ENCODE data around the gene ETS2.
"Not testable (repeated sequence)": the region's sequence is repeated elsewhere in the genome, so short reads cannot be mapped to it uniquely, and the experiment has no call there.

Gene ETS2

DNA sequence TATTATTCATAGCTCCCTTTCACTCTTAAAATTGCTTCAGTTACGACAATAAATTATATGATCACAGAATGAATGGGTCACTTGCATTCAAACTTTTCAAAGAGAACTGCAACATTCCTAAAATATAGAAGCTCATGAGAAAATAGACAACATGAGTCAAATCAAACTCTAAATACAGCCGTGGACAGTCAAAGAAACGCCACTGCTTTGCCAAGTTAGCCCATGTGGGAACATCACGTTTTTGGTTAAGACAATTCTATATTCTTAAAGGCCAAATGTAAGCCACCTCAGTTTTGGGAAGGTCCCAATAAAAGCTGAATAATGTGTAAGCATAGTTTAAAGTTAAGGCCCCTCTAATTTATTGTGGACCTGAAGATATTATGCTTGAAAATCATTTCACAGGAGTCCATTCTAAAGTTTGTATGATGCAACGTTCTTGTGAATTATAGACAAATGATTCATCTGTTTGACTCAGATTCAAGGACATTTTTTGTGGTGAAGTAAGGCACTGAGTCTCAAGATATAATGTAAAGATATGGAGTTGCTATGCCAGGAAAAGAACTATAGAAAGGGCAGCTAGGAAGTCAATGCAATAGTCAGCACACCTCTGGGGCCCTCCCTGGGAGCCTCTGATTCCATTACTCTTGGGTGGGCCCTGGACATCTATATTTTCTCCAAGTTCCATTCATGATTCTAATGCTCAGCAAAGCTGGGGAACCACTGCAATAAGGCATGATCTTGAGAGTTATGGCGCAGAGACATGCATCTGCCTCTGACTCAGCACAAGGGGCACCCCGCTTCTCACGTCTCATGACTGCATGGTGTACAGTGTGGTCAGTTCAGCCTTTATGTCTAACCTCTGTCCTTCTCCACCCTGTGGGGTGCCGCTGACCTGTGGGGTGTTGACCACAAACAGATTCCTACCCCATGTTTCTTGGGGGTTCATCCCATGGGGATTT, 33.9 kb downstream of the ETS2 start:
- peak; percentile 33 for DNase-seq

DNA sequence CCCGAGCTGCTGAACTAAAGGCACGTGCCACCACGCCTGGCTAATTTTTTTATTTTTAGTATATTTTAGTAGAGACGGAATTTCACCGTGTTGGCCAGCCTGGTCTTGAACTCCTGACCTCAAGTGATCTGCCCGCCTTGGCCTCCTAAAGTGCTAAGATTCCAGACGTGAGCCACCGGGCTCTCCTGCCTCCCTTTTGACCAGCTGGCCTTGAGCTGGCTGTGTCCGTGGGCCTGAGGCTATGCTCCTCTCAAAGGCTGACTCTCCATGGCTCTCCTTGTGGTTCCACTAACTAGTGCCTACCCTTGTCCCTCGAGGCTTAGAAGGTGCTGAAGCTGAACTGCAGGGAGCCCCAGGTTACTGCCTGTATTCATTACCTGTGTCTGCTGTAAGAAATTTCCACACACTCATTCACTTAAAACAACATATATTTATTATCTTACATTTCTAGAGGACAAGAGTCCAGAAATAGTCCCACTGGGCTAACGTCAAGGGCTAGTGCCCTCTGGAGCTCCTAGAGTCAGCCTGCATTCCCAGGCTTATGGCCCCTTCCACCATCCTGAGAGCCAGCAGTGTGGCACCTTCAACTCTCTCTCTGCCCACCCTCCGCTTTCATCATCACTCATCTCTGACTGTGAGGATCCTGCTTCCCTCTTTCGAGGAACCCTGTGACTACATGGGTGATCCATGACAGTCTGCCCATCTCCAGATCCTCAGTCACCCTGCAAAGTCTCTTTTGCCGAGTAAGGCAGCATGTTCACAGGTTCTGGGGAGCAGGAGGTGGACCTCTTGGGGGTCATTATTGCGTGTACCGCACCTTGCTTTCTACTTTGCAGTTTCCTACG, 34.9 kb downstream of the ETS2 start:
- DNase-seq = no peak

- no peak for DNase-seq
These were observed 35.7 kb downstream of the ETS2 start for GRCh38 chr21:38841472-38841871.

GRCh38 chr21:38842079-38842478, 36.4 kb downstream of the ETS2 start:
- no peak for DNase-seq

DNA sequence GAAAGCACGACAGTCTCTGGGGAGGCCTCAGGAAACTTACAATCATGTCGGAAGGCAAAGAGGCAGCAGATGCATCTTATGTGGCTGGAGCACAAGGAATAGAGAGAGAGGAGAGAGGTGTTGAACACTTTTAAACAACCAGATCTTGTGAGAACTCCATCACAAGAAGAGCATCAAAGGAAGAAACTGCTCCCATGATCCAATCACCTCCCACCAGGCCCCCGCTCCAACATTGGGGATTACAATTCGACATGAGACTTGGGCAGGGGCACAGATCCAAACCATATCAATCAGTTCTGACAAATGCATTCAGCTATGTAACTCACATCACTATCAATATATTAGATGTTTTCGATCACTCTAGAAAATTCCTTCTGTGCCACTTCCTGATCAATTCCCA, 37.6 kb downstream of the ETS2 start:
- DNase-seq = no peak

GRCh38 chr21:38843806-38844503, 38.2 kb downstream of the ETS2 start:
- no peak for DNase-seq

DNA sequence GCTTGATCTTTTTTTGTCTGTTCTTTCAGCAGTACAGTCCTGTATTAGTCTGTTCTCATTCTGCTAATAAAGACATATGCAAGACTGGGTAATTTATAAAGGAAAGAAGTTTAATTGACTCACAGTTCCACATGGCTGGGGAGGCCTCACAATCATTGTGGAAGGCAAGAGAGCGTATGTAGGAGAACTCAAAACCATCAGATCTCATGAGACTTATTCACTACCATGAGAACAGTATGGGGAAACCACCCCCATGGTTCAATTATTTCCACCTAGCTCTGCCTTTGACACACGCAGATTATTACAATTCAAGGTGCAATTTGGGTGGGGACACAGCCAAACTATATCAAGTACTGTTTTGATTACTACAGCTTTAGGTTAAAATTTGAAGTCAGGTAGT, 39.6 kb downstream of the ETS2 start:
- DNase-seq = not testable (repeated sequence)

GRCh38 chr21:38847556-38847955, 41.8 kb downstream of the ETS2 start:
- no peak for DNase-seq

DNA sequence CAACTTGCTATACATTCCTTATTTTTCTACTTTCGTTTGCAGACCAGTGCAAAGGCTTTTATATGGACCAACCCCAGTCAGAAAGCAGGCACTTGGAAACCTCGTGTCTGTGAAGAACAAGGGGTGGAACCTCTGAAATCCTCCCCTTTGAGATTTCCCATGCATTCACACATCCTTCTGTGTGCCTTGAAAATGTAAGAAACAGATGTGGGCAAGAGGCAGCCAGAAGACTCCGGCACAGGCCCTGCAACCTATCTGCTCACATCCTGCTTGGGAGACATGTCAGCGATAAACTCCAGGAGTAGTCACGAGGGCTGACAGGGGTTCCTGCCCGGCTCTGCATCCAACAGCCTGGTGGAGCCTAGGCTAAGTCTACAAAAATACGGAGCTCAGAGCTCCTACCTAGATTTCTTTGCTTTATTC, 42.5 kb downstream of the ETS2 start:
- no peak for DNase-seq

- DNase-seq = no peak
These were observed 44.0 kb downstream of the ETS2 start for GRCh38 chr21:38849776-38850175.

DNA sequence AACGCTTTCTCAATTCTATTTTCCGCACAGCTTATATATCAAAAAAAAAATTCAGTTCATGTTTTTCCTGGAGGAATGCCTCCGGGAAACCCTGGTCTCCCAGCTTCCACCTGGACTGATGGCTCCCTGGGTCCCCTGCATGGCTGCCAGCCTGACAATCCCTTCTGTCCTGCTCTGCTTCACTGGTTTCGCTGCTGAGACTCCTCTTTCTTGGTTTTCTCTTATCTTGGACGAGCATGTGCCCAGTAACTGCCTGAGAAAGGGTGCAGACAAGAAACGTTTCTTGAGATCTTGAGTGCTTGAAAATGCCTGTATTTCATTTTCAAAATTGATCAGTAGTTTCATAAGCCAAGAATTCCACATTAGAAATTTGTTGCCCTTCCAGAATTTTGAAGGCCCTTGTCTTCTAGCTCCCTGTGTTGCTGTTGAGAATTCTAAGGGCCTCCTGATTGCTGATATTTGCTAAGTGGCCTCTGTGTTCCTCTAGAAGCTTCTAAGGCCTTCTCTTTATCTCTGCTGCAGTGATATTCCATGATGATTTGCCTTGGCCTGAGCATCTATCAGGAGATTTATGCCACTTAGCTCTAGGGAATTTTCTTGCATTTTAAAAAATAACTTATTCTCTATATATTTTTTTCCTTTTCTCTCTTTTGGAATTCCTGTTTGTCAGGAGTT, 44.7 kb downstream of the ETS2 start:
- DNase-seq = no peak

DNA sequence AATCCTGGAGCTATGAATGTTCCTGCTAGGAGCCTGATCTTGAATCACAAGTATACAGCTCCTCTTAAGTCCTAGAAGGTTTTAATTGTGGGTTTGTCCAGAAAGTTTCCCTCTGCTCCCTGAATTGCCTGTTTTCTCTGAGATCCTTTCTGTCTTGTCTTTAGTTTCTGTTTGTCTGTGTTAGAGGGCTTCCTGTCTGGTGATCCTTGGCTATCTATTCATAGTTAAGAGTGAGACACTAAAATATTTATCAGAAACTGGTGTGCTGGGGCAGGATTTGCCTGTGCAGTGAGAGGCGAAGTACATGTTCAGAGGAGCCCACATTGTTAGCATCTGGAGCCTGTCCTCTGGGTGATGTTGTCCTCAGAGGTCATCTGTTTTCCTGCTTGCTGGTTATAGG, 45.4 kb downstream of the ETS2 start:
- no peak for DNase-seq

DNA sequence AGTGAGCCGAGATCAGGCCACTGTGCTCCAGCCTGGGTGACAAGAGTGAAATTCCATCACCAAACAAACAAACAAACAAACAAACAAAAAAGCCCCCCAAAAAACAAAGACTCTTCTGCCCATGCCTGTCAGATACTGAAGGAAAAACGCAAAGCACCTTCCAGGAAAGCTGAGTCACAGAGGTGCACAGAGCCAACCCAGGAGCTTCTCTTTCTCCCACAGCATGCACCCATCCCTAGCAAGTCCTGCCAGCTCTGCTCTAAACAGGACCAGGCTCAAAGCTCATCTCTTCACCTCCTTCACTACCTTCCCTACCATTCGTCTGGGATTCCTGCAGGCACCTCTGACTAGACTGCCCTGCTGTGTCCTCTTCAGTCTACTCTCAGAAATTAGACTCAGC, 46.5 kb downstream of the ETS2 start:
- no peak for DNase-seq

GRCh38 chr21:38852708-38853107, 47.0 kb downstream of the ETS2 start:
- no peak for DNase-seq

- peak; percentile 70 for DNase-seq
These were observed 47.7 kb downstream of the ETS2 start for GRCh38 chr21:38853421-38853919.

DNA sequence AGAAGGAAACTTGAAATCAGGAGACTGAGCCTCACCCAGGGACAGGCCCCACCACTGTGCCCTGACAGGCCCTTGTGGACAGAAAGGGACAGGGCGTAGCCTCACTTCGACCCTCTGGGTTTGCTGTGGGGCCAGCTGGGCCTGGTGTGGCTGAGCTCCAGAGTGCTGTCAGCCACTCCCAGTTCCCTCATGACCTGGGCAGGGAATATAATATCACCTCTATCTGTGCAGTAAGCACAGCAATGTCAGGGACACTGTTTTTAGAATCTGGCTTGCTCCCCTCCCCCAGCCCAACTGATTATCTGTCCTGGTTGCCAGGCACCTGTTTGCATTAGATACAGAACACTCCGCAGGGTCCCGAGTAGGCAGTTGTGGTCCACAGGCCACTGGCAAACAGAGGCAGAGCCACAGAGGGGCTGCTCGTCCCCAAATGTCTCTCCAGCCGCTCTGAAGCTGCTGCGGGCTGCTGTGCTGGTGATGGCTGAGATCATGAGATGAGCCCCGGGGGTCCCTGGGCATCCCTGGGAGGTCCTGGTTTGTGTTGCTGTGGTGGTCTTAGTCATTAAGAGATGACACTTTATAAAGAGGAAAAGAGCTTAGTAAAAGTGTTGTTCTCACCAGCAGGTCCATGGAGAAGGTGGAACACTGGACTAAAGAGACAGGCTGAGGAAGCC, 51.6 kb downstream of the ETS2 start:
- DNase-seq = no peak

DNA sequence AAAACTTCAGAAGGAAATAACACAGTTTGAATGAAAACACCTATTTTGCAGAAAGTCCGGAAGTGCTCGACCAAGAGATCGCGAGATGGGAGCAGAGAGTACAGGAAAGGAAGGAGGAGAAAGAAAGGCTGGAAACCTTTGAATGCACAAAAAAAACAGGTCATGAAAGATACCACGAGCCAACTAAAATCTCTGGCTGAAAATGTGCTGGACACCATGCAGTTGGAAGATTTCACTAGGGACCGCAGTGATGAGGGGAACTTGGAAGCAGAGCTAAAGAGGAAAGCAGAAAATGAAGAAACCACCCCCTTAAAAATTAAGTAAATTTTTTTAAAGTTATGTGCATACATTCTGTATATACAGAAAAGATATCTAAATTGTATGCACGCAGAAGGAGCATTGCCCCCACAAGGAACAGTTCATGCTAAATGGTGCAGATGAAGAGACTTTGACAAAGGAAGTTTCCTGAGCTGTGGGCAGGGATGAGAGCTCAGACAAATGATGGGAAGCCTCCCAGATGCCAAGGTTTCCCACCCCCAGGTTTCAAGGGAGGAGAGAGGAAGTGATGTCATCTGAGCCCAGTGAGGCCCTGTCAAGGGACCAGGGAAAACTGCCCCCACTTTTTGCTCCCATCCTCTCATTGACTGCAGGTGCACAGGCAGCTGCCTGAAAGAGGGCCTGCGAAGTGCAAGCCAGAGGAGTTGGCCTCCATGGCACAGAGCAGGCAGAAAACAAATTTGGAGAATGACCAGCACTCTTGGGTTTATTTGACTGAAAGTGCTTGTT, 52.5 kb downstream of the ETS2 start:
- DNase-seq = no peak

GRCh38 chr21:38858812-38859205, 53.1 kb downstream of the ETS2 start:
- DNase-seq = no peak

DNA sequence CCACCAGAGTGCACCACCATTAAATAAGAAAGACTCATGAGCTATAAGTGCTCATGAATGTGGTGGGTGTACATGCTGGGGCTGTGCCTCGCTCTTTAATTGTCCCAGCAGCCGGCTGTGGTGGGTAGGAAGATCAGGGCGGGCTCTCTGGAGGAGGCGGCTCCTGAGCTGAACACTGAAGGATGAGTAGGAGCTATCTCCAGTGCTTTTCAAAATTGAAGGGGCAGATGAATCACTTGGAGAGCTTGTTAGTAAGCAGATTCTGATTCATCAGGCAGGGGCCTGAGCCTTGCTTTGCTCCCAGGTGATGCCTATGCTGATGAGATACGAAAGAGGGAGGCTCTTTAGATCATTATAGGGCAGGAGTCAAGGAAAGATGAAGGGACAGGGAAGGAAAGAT, 54.1 kb downstream of the ETS2 start:
- DNase-seq = no peak

DNA sequence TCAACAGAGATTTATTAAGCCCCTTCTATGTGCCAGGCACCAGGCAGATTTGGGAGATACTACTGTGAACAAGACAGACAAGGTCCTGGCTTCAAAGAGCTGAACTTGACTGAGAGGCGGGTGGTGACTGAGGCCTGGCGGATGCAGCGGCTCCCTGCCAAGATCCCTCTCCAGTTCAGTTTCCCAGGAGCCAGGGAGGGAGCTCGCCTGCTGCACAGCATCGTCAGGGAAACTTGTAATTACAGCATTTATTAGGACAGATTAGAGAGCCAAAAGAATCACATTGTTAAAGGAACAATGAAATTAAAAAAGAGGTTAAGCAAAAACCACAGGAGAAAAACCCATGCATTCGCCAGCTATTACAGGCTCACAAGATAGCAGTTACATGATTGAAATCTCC, 55.3 kb downstream of the ETS2 start:
- no peak for DNase-seq

All from T1000 (cell line).